NCI-H146 (cell line): ENCODE data around the gene THADA.
"Not testable (repeated sequence)": the region's sequence is repeated elsewhere in the genome, so short reads cannot be mapped to it uniquely, and the experiment has no call there.

Experiments used
- DNase-seq: peaks from one replicate; lab custom pipeline; 2025; lab: John Stamatoyannopoulos, UW

Gene THADA

GRCh38 chr2:43539436-43539835 is 56.4 kb downstream of the THADA start:
- no peak for DNase-seq

GRCh38 chr2:43538034-43538670 is 57.7 kb downstream of the THADA start:
- DNase-seq: no peak

- no peak for DNase-seq
These were observed 58.7 kb downstream of the THADA start for GRCh38 chr2:43537137-43537536.

- DNase-seq: no peak
These were observed 61.3 kb downstream of the THADA start for GRCh38 chr2:43534569-43534968.

DNA sequence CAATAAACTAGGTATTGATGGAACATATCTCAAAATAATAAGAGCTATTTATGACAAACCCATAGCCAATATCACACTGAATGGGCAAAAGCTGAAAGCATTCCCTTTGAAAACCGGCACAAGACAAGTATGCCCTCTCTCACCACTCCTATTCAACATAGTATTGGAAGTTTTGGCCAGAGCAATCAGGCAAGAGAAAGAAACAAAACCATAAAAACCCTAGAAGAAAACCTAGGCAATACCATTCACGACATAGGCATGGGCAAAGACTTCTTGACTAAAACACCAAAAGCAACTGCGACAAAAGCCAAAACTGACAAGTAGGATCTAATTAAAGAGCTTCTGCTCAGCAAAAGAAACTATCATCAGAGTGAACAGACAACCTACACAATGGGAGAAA is 63.3 kb downstream of the THADA start:
- not testable (repeated sequence) for DNase-seq

DNA sequence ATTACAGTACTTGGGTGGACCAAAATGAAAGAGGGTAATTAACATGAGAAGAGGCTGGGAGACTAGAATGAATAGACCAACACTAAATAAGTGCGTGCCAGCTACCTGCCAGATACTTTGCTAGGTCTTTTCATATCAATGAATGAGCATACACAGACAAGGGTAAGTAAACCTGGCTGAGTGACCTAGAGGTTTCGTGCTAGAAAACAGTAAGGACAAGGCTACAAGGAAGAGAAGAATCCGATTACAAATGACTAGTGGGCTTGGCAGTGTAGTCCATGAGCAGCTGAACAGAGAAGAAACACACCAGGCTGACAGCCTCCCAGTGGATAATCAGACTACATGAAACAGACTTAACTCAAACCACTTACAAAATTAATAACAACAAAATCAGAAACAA is 64.6 kb downstream of the THADA start:
- no peak for DNase-seq

GRCh38 chr2:43526994-43527393 is 68.8 kb downstream of the THADA start:
- no peak for DNase-seq

GRCh38 chr2:43525506-43525905 is 70.3 kb downstream of the THADA start:
- no peak for DNase-seq

DNA sequence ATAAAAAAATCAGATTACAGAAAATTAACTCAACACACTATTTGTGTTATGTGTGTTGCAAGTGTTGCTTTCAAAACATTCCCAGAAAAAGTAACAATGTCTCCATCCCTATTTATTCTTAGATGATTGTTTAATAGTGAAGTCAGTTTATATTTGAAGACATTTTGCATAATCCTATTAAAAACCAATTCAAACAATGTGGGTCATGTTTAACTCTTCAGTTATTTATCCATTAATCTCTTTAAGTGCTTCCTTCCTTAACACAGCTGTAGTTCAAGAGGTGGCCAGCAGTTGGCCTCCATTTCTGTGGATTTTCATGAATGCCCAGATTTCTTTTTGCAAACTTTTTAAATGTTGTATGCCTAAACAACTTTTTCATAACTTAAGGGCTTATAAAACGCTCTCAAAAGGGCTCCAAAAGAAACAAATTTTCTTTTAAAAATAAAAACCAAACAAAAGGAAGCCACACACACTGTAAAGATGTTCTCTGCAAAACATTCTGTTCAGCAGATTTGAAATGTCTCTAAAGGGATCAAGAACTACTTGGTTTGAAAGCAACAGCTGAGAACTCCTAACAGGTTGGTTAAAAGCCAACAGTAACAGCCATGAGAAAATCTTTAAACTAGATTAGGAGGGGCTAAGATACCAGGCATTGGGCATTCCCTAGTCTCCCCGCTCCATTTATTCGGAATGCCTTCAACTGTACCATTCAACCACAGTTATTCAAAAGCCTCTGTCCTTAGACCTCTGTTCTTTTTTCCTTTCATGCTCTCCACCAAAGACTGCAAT is 71.5 kb downstream of the THADA start:
- DNase-seq: no peak

DNA sequence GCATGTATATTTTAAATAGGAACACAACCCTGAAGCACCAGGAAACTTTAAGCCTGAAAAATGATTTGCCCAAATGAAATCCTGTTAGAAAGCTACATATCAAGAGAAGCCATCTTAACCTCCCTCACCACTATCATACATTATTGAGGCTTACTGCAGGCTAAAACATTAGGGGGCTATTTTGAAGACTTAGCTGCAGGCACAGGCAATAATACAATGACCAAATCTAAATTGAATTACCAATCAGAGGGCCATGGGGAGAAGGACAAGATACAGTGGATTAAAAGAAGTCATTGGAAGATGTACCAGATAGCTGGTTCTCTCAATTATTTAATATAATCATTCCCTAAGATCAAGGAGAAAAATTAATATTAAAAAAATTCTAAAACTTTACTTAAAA is 73.7 kb downstream of the THADA start:
- no peak for DNase-seq

- no peak for DNase-seq
These were observed 74.3 kb downstream of the THADA start for GRCh38 chr2:43521568-43521967.

DNA sequence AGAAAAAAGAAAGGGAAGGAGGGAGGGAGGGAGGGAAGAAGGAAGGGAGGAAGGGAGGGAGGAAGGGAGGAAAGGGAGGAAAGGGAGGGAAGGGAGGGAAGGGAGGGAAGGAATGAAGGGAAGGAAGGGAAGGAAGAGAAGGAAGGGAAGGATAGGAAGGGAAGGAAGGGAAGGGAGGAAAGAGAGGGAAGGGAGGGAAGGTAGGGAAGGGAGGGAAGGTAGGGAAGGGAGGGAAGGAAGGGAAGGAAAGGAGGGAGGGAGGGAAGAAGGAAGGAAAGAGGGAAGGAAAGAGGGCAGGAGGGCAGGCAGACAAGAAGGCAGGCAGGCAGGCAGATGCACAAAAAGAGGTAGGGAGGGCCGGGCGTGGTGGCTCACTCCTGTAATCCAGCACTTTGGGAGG is 74.9 kb downstream of the THADA start:
- DNase-seq: no peak

- DNase-seq: no peak
These were observed 76.1 kb downstream of the THADA start for GRCh38 chr2:43519643-43520221.

DNA sequence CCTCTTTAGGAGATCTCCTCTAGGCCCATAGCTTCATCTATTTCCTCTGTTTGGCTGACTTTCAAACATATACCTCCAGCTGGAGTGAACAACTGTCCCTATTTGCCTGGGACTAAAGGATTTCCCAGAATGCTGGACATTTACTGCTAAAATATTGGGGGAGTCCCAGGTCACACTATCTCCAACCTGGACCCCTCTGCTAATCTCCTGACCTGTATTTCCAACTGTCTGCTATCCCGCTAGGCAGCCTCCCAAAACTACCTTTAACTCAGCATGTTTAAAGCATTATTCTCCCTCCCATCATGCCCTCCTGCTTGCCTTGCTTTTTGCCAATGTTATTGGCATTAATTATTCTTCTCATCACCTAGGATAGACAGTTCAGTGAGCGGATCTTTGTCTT is 77.1 kb downstream of the THADA start:
- no peak for DNase-seq

- DNase-seq: no peak
These were observed 77.7 kb downstream of the THADA start for GRCh38 chr2:43518181-43518580.

- no peak for DNase-seq
These were observed 79.9 kb downstream of the THADA start for GRCh38 chr2:43515807-43516497.

DNA sequence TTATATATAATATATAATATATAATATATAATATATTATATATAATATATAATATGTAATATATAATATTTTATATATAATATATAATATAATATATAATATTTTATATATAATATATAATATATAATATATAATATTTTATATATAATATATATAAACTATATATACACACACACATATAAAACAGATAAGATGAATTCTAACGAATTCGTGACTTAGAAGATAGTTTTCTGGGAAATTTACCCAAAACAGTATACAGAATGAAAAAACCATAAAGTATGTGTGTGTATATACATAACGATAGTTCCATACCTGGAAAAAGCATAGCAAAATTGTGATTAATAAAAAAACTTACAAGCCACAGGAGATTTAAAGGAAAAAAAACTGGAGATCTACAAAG is 80.6 kb downstream of the THADA start:
- no peak for DNase-seq

DNA sequence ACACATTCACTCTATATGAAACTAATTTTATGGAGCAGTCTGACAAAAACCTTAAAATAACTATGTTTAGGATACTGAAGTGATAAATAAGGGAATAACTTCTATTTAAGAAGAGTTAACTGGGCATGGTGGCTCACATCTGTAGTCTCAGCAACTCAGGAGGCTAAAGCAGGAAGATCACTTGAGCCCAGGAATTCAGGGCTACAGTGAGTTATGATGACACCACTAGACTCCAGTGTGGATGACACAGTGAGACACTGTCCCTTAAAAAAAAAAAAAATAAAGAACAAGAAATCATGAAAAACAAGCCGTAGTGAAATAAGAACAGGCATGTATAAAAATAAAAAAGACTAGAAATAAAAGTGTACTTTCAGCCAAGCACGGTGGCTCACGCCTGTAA is 82.0 kb downstream of the THADA start:
- DNase-seq: no peak

DNA sequence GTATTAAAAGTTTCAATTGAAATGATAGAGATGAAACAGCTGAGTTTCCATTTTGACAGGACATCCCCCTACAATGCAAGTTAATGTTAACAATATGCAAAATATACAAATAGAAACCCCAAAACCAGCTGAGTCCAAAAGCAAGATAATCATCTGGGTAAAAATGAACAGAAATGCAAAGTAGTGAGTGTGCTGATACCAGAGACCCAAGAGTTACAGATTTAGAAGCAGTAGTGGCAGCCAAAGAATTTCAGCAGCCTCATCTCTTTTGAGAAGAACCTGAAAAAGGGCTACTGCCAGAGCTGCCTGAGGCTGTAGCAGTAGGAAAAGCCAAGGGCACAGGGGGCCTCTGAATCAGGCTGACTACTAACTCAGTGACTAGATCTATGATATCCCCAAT is 82.6 kb downstream of the THADA start:
- DNase-seq: no peak

DNA sequence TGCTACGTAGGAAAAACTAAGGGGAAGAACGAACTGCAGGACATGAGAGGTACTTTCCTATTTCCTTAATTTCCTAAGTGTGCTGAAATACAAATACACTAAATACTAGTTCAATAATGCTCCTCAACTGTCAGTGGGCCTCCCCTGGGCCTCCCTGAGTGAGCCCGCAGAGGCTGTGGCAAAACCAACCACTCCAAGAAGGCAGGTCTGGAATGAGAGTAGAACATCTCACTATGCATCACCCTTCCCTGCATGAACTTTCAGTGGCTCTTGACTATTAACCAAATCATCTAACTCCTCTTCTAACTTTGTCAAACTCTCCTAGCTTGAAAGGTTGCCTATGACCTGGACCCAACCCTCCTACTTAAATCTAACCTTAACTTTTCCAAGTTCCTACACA is 84.6 kb downstream of the THADA start:
- DNase-seq: no peak

DNA sequence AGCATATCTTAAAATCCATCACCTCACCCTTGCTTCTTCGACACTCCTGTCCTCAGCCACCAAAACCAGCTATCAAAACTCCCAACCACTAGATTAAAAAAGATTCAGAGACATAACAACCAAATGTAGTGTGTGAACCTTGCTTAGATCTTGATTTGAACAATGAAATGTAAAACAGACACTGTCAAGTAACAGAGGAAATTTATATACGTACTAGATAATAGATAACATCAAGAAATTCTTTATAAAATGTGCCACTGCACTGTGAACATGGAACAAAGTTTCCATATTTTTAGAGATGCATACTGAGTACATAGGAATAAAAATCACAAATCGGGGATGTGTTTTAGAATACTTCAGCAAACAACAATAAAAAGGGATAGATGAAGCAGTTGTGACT is 86.0 kb downstream of the THADA start:
- no peak for DNase-seq

GRCh38 chr2:43508209-43508608 is 87.6 kb downstream of the THADA start:
- no peak for DNase-seq

DNA sequence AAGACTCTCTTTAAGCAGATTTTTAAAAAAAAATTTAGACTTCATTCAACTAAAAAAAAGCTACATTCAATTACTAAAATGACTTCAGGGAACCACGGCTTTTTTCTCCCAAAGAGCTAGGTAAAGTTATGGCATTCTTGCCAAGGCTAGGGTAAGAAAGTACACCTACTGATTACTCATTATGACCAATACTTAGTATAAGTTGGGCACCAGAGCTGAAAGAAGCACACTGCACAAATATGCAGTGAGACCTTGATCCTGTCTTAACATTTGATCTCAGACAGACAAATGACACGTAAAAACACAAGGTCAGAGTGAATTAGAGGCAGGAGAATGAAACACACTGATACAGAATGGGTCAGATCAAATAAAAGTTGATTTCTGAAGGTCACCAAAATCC is 88.7 kb downstream of the THADA start:
- no peak for DNase-seq
